ENCODE data around the gene TTLL11.

- TF ChIP-seq, protein P1, sequence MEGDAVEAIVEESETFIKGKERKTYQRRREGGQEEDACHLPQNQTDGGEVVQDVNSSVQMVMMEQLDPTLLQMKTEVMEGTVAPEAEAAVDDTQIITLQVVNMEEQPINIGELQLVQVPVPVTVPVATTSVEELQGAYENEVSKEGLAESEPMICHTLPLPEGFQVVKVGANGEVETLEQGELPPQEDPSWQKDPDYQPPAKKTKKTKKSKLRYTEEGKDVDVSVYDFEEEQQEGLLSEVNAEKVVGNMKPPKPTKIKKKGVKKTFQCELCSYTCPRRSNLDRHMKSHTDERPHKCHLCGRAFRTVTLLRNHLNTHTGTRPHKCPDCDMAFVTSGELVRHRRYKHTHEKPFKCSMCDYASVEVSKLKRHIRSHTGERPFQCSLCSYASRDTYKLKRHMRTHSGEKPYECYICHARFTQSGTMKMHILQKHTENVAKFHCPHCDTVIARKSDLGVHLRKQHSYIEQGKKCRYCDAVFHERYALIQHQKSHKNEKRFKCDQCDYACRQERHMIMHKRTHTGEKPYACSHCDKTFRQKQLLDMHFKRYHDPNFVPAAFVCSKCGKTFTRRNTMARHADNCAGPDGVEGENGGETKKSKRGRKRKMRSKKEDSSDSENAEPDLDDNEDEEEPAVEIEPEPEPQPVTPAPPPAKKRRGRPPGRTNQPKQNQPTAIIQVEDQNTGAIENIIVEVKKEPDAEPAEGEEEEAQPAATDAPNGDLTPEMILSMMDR (conservative IDR thresholded peaks at IDR 0.05) = no peak
- TF ChIP-seq EZH2 (IDR thresholded peaks at IDR 0.05; ENCODE audit: low read depth) = no peak
Measured at GRCh38 chr9:121815546-121816448, 277.3 kb downstream of the TTLL11 start.

All from PC-9 (cell line).